HL-60 (cell line): ENCODE measurements around the gene TMEM19.

Experiments used
- CTCF ChIP-seq: IDR thresholded peaks from one replicate; pipeline ENCODE4 v1.5.1; 2011; ENCODE audit warnings: low read length, control low read depth, inconsistent platforms; ENCODE audit not compliant: insufficient read depth
- GABPA ChIP-seq: IDR thresholded peaks from 2 replicates; pipeline ENCODE4 v1.6.1; 2012; ENCODE audit warnings: low read depth
- POLR2AphosphoS5 ChIP-seq: IDR thresholded peaks from 2 replicates; pipeline ENCODE4 v1.6.1; 2012; ENCODE audit warnings: low read depth
- REST ChIP-seq: IDR thresholded peaks from 2 replicates; pipeline ENCODE4 v1.6.1; 2012; ENCODE audit warnings: low read depth; ENCODE audit not compliant: insufficient replicate concordance
- SPI1 ChIP-seq: IDR thresholded peaks from 2 replicates; pipeline ENCODE4 v1.6.1; 2012; ENCODE audit warnings: low read depth, mild to moderate bottlenecking, borderline replicate concordance

- TF ChIP-seq CTCF (no peak), POLR2AphosphoS5 (no peak), REST (no peak), SPI1 (no peak), GABPA (no peak)
Measured at GRCh38 chr12:71671816-71672215, 14.1 kb upstream of the TMEM19 start.
